ENCODE measurements around the gene DMTF1. TPM values are rescaled to one million over a fixed set of nuclear protein-coding genes. Genes with fewer than 3 reads are reported as not detected.

DMTF1 gene
- total RNA-seq, 1 donor from 2014 or later = 106 TPM

GRCh38 chr7:87218796-87219544, 66.7 kb downstream of the DMTF1 start:
- no peak for TF ChIP-seq CTCF (IDR thresholded peaks at IDR 0.05; ENCODE audit: unreplicated experiment)
- Mint-ChIP-seq H3K27ac (ENCODE audit: unreplicated experiment) (peak overlapping the region; percentile 82), H3K4me1 (ENCODE audit: unreplicated experiment) (peaks cover 35% of the 10 kb centered on the region), H3K36me3 (ENCODE audit: low read depth, unreplicated experiment) (peaks cover 10% of the 10 kb centered on the region), H3K9me3 (ENCODE audit: unreplicated experiment) (no peaks in the 10 kb centered on the region), H3K4me3 (ENCODE audit: unreplicated experiment) (peak overlapping the region; percentile 97), H3K27me3 (ENCODE audit: unreplicated experiment) (peaks cover 12% of the 10 kb centered on the region)
- peak; percentile 46 for DNase-seq (ENCODE audit: low spot score)

GRCh38 chr7:87219545-87220025, 67.3 kb downstream of the DMTF1 start, which contains the start of gene TMEM243:
TMEM243 (minus strand) TSS chr7:87219732; CDS start chr7:87219503, 229 bp downstream.
- peak within 1 kb of the TSS; percentile 97 for H3K4me3 Mint-ChIP-seq (ENCODE audit: unreplicated experiment)
- H3K27me3 Mint-ChIP-seq (ENCODE audit: unreplicated experiment) = peaks cover 12% of the 10 kb centered on the region
- TF ChIP-seq CTCF (IDR thresholded peaks at IDR 0.05; ENCODE audit: unreplicated experiment) = no peak
- no peaks in the 10 kb centered on the region for H3K9me3 Mint-ChIP-seq (ENCODE audit: unreplicated experiment)
- peaks cover 10% of the 10 kb centered on the region for H3K36me3 Mint-ChIP-seq (ENCODE audit: low read depth, unreplicated experiment)
- DNase-seq (ENCODE audit: low spot score) = peak; percentile 78
- H3K27ac Mint-ChIP-seq (ENCODE audit: unreplicated experiment) = peak within 1 kb of the TSS; percentile 89
- H3K4me1 Mint-ChIP-seq (ENCODE audit: unreplicated experiment) = peaks cover 32% of the 10 kb centered on the region

DNA sequence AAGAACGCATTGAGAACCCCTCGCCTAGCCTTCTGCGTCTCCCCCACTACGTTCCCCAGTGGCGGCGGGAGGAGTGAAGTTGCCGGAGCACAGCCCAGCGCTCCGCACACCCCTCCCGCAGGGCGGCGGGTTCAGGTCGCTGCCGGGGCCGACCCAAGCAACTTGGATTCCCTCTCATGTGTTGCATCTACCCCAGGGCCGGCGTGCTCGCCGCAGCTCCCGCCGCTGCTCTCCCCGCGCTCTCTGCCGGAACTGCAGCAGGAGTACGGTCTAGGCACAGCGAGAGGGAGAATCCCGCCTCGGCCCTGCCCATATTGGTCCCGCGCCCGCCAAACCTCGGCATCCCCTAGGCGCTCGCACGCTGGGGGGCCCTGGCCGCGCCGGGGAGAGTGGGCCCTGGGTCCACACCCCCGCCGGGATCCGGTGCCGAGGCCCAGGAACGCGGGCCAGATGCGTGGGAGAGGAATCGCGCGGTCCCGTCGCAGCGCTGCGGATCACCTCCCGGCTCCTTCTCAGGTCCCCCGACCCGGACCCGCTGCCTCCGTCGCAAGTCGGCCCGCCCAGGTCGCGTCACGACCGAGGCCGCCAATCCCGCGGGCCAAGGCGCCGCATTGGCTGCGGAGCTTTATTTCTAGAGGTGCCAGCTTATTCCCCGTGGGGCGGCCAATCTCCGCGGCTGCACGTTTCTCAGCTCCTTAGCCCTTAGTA, 67.9 kb downstream of the DMTF1 start:
- Mint-ChIP-seq H3K27me3 (ENCODE audit: unreplicated experiment) (peaks cover 12% of the 10 kb centered on the region), H3K9me3 (ENCODE audit: unreplicated experiment) (no peaks in the 10 kb centered on the region), H3K4me3 (ENCODE audit: unreplicated experiment) (peak overlapping the region; percentile 97), H3K27ac (ENCODE audit: unreplicated experiment) (peak overlapping the region; percentile 89), H3K36me3 (ENCODE audit: low read depth, unreplicated experiment) (peaks cover 10% of the 10 kb centered on the region), H3K4me1 (ENCODE audit: unreplicated experiment) (peaks cover 32% of the 10 kb centered on the region)
- DNase-seq (ENCODE audit: low spot score) = peak; percentile 85
- TF ChIP-seq CTCF (IDR thresholded peaks at IDR 0.05; ENCODE audit: unreplicated experiment) = no peak

DNA sequence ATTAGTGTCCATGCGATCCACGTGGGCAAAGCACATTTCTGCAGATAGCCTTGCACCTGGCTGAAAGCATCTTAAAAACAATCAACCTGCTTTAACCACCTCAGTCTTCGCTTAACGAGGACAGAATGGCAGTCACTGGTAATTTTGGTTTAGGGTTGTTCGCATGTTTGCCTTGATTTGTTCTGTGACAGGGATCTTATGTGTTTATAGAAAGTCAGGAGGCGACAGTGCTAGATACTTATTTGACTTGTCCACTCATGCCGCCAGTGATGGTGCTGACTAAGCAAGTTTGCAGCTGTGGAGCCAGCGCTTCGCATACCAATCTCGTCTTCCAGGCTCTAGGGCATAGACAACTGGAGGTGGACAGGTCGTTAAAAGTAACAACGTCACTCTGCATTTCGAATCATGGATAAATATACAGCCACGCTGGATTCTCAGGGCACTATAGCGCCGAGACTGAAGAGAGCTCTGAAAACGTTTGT, 68.5 kb downstream of the DMTF1 start:
- peaks cover 32% of the 10 kb centered on the region for H3K4me1 Mint-ChIP-seq (ENCODE audit: unreplicated experiment)
- H3K9me3 Mint-ChIP-seq (ENCODE audit: unreplicated experiment) = no peaks in the 10 kb centered on the region
- H3K27me3 Mint-ChIP-seq (ENCODE audit: unreplicated experiment) = peaks cover 12% of the 10 kb centered on the region
- no peak for DNase-seq (ENCODE audit: low spot score)
- TF ChIP-seq CTCF (IDR thresholded peaks at IDR 0.05; ENCODE audit: unreplicated experiment) = no peak
- H3K4me3 Mint-ChIP-seq (ENCODE audit: unreplicated experiment) = peak overlapping the region; percentile 88
- H3K36me3 Mint-ChIP-seq (ENCODE audit: low read depth, unreplicated experiment) = peaks cover 10% of the 10 kb centered on the region
- H3K27ac Mint-ChIP-seq (ENCODE audit: unreplicated experiment) = peak overlapping the region; percentile 4

All from endothelial cell (in vitro differentiated cells).